ENCODE results near the gene MCRIP2. TPM values are rescaled to one million over a fixed set of nuclear protein-coding genes. Genes with fewer than 3 reads are reported as not detected.

Gene MCRIP2
- total and polyA plus RNA-seq, 2 experiments from 2014 or later = 64.3 to 67.7 TPM

- no peaks in the 10 kb centered on the region for H3K9me2 ChIP-seq (ENCODE audit: insufficient read depth)
- H3K27me3 ChIP-seq (ENCODE audit: insufficient read depth) = no peaks in the 10 kb centered on the region
- TF ChIP-seq CTCF (conservative IDR thresholded peaks at IDR 0.05; ENCODE audit: low read depth in 2 of 2) = no peak
- TF ChIP-seq EZH2 (IDR thresholded peaks at IDR 0.05; ENCODE audit: low read depth, unreplicated experiment) = no peak
- peak; percentile 13; the same call in 1 of the 2 replicates for TF ChIP-seq POLR2AphosphoS5 (IDR thresholded peaks at IDR 0.05; ENCODE audit: low read depth)
- no peaks in the 10 kb centered on the region; the same call in 1 of the 2 replicates for H4K20me1 ChIP-seq (replicated peaks; ENCODE audit: insufficient read depth)
- peaks cover 9% of the 10 kb centered on the region; the same call in 1 of the 2 replicates for H3F3A ChIP-seq (replicated peaks; ENCODE audit: low read depth)
- Mint-ChIP-seq H3K27me3 (ENCODE audit: insufficient read depth, low read depth, poor library complexity) (peaks cover 8% of the 10 kb centered on the region), H3K9me3 (no peaks in the 10 kb centered on the region), H3K4me3 (no peak overlapping the region), H3K27ac (no peak overlapping the region), H3K36me3 (ENCODE audit: low read depth) (no peaks in the 10 kb centered on the region), H3K4me1 (peaks cover 3% of the 10 kb centered on the region; the same call in 2 of the 3 replicates)
- H2AFZ ChIP-seq = no peak overlapping the region
- peaks cover 17% of the 10 kb centered on the region; the same call in 1 of the 2 replicates for H3K79me2 ChIP-seq (replicated peaks; ENCODE audit: insufficient read depth)
- peaks cover 5% of the 10 kb centered on the region; the same call in 1 of the 2 replicates for H3K4me1 ChIP-seq (ENCODE audit: insufficient read depth)
- H3K36me3 ChIP-seq (ENCODE audit: insufficient read depth) = no peaks in the 10 kb centered on the region
- peak; percentile 65 for DNase-seq (ENCODE audit: low spot score)
- H3K4me2 ChIP-seq = no peak overlapping the region
- no peak for ATAC-seq
- H3K4me3 ChIP-seq = no peak overlapping the region
- H3K27ac ChIP-seq (ENCODE audit: low read depth) = no peak overlapping the region
These were observed 4.4 kb downstream of the MCRIP2 start for GRCh38 chr16:645852-646678.

GRCh38 chr16:646679-647172 is 5.1 kb downstream of the MCRIP2 start:
- no peak overlapping the region for H2AFZ ChIP-seq
- no peaks in the 10 kb centered on the region for H3K9me3 Mint-ChIP-seq

GRCh38 chr16:647173-647902 is 5.7 kb downstream of the MCRIP2 start:
- ATAC-seq (no peak), DNase-seq (ENCODE audit: low spot score) (no peak)
- H4K20me1 ChIP-seq (replicated peaks; ENCODE audit: insufficient read depth) = no peaks in the 10 kb centered on the region; the same call in 1 of the 2 replicates
- peaks cover 17% of the 10 kb centered on the region; the same call in 1 of the 2 replicates for H3K79me2 ChIP-seq (replicated peaks; ENCODE audit: insufficient read depth)
- Mint-ChIP-seq H3K4me1 (peaks cover 3% of the 10 kb centered on the region; the same call in 2 of the 3 replicates), H3K27ac (no peak overlapping the region), H3K36me3 (ENCODE audit: low read depth) (no peaks in the 10 kb centered on the region), H3K4me3 (no peak overlapping the region), H3K9me3 (no peaks in the 10 kb centered on the region), H3K27me3 (ENCODE audit: insufficient read depth, low read depth, poor library complexity) (peaks cover 8% of the 10 kb centered on the region)
- H3K4me1 ChIP-seq (ENCODE audit: insufficient read depth) = peaks cover 5% of the 10 kb centered on the region; the same call in 1 of the 2 replicates
- H3K36me3 ChIP-seq (ENCODE audit: insufficient read depth) = no peaks in the 10 kb centered on the region
- H2AFZ ChIP-seq = no peak overlapping the region
- no peaks in the 10 kb centered on the region for H3K9me2 ChIP-seq (ENCODE audit: insufficient read depth)
- no peak overlapping the region for H3K4me3 ChIP-seq
- H3K4me2 ChIP-seq = no peak overlapping the region
- no peak overlapping the region for H3K27ac ChIP-seq (ENCODE audit: low read depth)
- H3K27me3 ChIP-seq (ENCODE audit: insufficient read depth) = no peaks in the 10 kb centered on the region
- H3F3A ChIP-seq (replicated peaks; ENCODE audit: low read depth) = peaks cover 9% of the 10 kb centered on the region; the same call in 1 of the 2 replicates
- TF ChIP-seq POLR2AphosphoS5 (IDR thresholded peaks at IDR 0.05; ENCODE audit: low read depth) = no peak
- no peak for TF ChIP-seq CTCF (conservative IDR thresholded peaks at IDR 0.05; ENCODE audit: low read depth in 2 of 2)
- TF ChIP-seq NANOG (IDR thresholded peaks at IDR 0.05; ENCODE audit: borderline replicate concordance) = no peak
- TF ChIP-seq EZH2 (IDR thresholded peaks at IDR 0.05; ENCODE audit: low read depth, unreplicated experiment) = no peak
- no peak for TF ChIP-seq ZNF331 (CRISPR knock-in tag; IDR thresholded peaks at IDR 0.05; ENCODE audit: low read depth)
- TF ChIP-seq EZH2phosphoT487 (IDR thresholded peaks at IDR 0.05; ENCODE audit: unreplicated experiment) = no peak
- no peak for TF ChIP-seq STAT1 (IDR thresholded peaks at IDR 0.05; ENCODE audit: unreplicated experiment)
- TF ChIP-seq JUNB (IDR thresholded peaks at IDR 0.05; ENCODE audit: unreplicated experiment) = no peak

More at GRCh38 chr16:646679-647172, 5.1 kb downstream of the MCRIP2 start:
- H3K4me3 Mint-ChIP-seq = no peak overlapping the region
- no peaks in the 10 kb centered on the region for H3K9me2 ChIP-seq (ENCODE audit: insufficient read depth)
- peaks cover 5% of the 10 kb centered on the region; the same call in 1 of the 2 replicates for H3K4me1 ChIP-seq (ENCODE audit: insufficient read depth)
- no peak for ATAC-seq
- H3K79me2 ChIP-seq (replicated peaks; ENCODE audit: insufficient read depth) = peaks cover 17% of the 10 kb centered on the region; the same call in 1 of the 2 replicates
- no peak for DNase-seq (ENCODE audit: low spot score)
- H3K4me2 ChIP-seq = no peak overlapping the region
- H3K27ac ChIP-seq (ENCODE audit: low read depth) = no peak overlapping the region
- no peaks in the 10 kb centered on the region for H3K27me3 ChIP-seq (ENCODE audit: insufficient read depth)
- H3K27ac Mint-ChIP-seq = no peak overlapping the region
- peaks cover 3% of the 10 kb centered on the region; the same call in 2 of the 3 replicates for H3K4me1 Mint-ChIP-seq
- no peak for TF ChIP-seq CREB1 (CRISPR knock-in tag; IDR thresholded peaks at IDR 0.05; ENCODE audit: low read depth)
- peaks cover 8% of the 10 kb centered on the region for H3K27me3 Mint-ChIP-seq (ENCODE audit: insufficient read depth, low read depth, poor library complexity)
- no peaks in the 10 kb centered on the region for H3K36me3 ChIP-seq (ENCODE audit: insufficient read depth)
- H3F3A ChIP-seq (replicated peaks; ENCODE audit: low read depth) = peaks cover 9% of the 10 kb centered on the region; the same call in 1 of the 2 replicates
- no peaks in the 10 kb centered on the region for H3K36me3 Mint-ChIP-seq (ENCODE audit: low read depth)
- no peak overlapping the region for H3K4me3 ChIP-seq
- no peaks in the 10 kb centered on the region; the same call in 1 of the 2 replicates for H4K20me1 ChIP-seq (replicated peaks; ENCODE audit: insufficient read depth)

All from GM23338 (cell line).